Psoas muscle (tissue), 8 donors: ENCODE measurements around the gene GHR. TPM values are rescaled to one million over a fixed set of nuclear protein-coding genes. Genes with fewer than 3 reads are reported as not detected.
A peak's percentile ranks its signal among the peaks of the same experiment; 100 is the strongest.

Source experiments
- ATAC-seq, 4 donors: fragments of 200-7000 bp; cut with Tn5 transposase; one replicate each; pipeline ENCODE4 v1.9.1; 2020; ENCODE audit warnings: moderate library complexity in 3 of 4, mild to moderate bottlenecking in 2 of 4
- DNase-seq, 2 donors: peaks; one replicate each; pipeline ENCODE4 v3.0.0-alpha.2; 2020
- H3K27ac ChIP-seq: fragments of 200-600 bp; one replicate; pipeline ENCODE4 v1.8.0; 2022
- H3K27me3 ChIP-seq, 3 donors: fragments of 200-600 bp in 1 of 3; one replicate each; pipeline versions ENCODE4 v1.6.1 to v1.8.0; 2013 to 2022; ENCODE audit warnings: low read length in 2 of 3, mild to moderate bottlenecking in 2 of 3, moderate library complexity in 1 of 3; ENCODE audit not compliant: insufficient read depth in 3 of 3
- H3K36me3 ChIP-seq, 2 donors: fragments of 200-600 bp in 1 of 2; one replicate each; pipeline versions ENCODE4 v1.6.1 to v1.8.0; 2013 to 2022; ENCODE audit warnings: low read depth in 1 of 2, mild to moderate bottlenecking in 1 of 2, moderate library complexity in 1 of 2; ENCODE audit not compliant: insufficient read depth in 1 of 2
- H3K4me1 ChIP-seq: fragments of 200-600 bp; one replicate; pipeline ENCODE4 v1.8.0; 2022
- H3K4me3 ChIP-seq: fragments of 200-600 bp; one replicate; pipeline ENCODE4 v1.8.0; 2022; ENCODE audit warnings: mild to moderate bottlenecking
- H3K9me3 ChIP-seq: fragments of 200-600 bp; one replicate; pipeline ENCODE4 v1.8.0; 2022
- WGBS, 3 donors: extraction: QIAGEN DNeasy Blood & Tissue Kit; methylation state at CpG; one replicate each; pipeline versions ENCODE4 v1.1.6 to v1.1.7; 2013; 5-methylcytosine and 5-hydroxymethylcytosine counted together
- intact Hi-C, 2 donors: fragments of 100-400 bp; cut with DNase I; formaldehyde crosslinking; loops; one replicate each; pipeline versions ENCODE4 v1.11.0 to v1.14.2; 2022
- polyA plus RNA-seq, 3 donors: library from polyadenylated mRNA; stranded (reverse); fragments of 200-250 nt; gene quantifications; one replicate each; pipeline ENCODE4 v1.2.3, GENCODE V29; 2013
- total RNA-seq, 4 donors: library from RNA; stranded (reverse); fragmentation: NEBNext Ultra II Directional in 2 of 4; extraction: Animal tissue kit (Norgen Biotek cat#: 25700) in 2 of 4; gene quantifications; one replicate each; pipeline versions ENCODE4 v1.2.1 to v1.2.4, GENCODE V29; 2021 to 2023
- TF ChIP-seq, protein P1 (sequence below): fragments of 200-600 bp; IDR thresholded peaks from one replicate; pipeline ENCODE4 v1.8.0; 2022; ENCODE audit warnings: antibody characterized with exemption
- donor health status: healthy with polysubstance abuse.
- donor health status: DM: no; HTN: no; CAD: no; lungs with moderate emphysema.
- donor health status: Bipolar disorder and iron deficiency.
- donor health status: healthy.
- donor health status: DM: yes; HTN: yes; CAD: no.
- donor health status: DM: no; HTN: no; CAD: no.
- donor health status: DM: no; HTN: no; CAD: no.
- donor health status: DM: yes; HTN: yes; CAD: no.

GHR gene
- total and polyA plus RNA-seq, 7 donors = 12.4 to 60.3 (median 32.1) TPM

DNA sequence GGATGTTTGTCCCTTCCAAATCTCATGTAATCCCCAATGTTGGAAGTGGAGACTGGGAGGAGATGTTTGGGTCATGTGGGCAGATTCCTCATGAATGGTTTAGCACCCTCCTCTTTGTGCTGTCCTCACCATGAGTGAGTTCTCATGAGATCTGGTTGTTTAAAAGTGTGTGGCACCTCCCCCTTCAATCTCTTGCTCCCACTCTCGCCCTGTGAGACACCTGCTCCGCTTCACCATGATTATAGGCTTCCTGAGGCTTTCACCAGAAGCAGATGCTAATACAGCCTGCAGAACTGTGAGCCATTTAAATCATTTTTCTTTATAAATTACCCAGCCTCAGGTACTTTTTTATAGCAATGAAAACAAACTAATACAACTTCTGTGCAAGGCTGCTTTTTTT, 206.0 kb downstream of the GHR start:
- intact Hi-C loops = loop anchor here in 1 of 2 donors (10.0 kb wide), 1 partner anchor 46 kb away; no protein-coding TSS in a partner anchor
- DNase-seq = no peak
- H3K4me1 ChIP-seq = peaks cover 17% of the 10 kb centered on the region
- 86 to 94% methylated on average over 2 of the region's 2 CpGs; no CpG with 5 or more reads in 1 of the 3 donors for WGBS, 3 donors
- no peaks in the 10 kb centered on the region for H3K27me3 ChIP-seq
- H3K36me3 ChIP-seq = no peaks in the 10 kb centered on the region
- H3K27ac ChIP-seq = no peak overlapping the region
- H3K9me3 ChIP-seq = no peaks in the 10 kb centered on the region
- TF ChIP-seq, protein P1, sequence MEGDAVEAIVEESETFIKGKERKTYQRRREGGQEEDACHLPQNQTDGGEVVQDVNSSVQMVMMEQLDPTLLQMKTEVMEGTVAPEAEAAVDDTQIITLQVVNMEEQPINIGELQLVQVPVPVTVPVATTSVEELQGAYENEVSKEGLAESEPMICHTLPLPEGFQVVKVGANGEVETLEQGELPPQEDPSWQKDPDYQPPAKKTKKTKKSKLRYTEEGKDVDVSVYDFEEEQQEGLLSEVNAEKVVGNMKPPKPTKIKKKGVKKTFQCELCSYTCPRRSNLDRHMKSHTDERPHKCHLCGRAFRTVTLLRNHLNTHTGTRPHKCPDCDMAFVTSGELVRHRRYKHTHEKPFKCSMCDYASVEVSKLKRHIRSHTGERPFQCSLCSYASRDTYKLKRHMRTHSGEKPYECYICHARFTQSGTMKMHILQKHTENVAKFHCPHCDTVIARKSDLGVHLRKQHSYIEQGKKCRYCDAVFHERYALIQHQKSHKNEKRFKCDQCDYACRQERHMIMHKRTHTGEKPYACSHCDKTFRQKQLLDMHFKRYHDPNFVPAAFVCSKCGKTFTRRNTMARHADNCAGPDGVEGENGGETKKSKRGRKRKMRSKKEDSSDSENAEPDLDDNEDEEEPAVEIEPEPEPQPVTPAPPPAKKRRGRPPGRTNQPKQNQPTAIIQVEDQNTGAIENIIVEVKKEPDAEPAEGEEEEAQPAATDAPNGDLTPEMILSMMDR = no peak
- ATAC-seq = no peak
- H3K4me3 ChIP-seq = no peak overlapping the region

DNA sequence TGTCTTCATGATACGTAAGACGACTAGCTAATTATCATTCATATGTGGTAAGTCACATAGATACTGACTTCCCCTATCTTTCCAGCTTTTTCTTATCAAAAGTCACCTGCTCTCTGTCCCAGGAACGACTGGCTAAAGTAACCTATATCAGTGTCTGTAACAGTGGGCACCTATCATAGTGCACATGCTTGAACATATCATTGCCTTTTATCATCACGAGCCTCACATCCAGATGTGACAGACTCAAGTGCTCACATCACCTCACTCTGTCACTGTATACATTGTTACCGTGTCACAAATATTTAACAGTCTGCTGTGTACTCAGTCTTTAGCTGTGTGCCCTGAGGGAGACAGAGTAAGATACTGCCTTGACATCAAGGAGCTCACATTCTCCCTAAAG, 208.0 kb downstream of the GHR start:
- DNase-seq (no peak), ATAC-seq (peak in 2 of 4 donors; percentile 26 to 33)
- H3K36me3 ChIP-seq = no peaks in the 10 kb centered on the region
- no peaks in the 10 kb centered on the region for H3K27me3 ChIP-seq
- H3K27ac ChIP-seq = no peak overlapping the region
- H3K4me1 ChIP-seq = peaks cover 17% of the 10 kb centered on the region
- H3K4me3 ChIP-seq = no peak overlapping the region
- no peaks in the 10 kb centered on the region for H3K9me3 ChIP-seq
- TF ChIP-seq, protein P1 = no peak
- WGBS, 3 donors = 67 to 74% (median 69%) methylated on average over 5 of the region's 5 CpGs
- intact Hi-C loops = no loop called here

DNA sequence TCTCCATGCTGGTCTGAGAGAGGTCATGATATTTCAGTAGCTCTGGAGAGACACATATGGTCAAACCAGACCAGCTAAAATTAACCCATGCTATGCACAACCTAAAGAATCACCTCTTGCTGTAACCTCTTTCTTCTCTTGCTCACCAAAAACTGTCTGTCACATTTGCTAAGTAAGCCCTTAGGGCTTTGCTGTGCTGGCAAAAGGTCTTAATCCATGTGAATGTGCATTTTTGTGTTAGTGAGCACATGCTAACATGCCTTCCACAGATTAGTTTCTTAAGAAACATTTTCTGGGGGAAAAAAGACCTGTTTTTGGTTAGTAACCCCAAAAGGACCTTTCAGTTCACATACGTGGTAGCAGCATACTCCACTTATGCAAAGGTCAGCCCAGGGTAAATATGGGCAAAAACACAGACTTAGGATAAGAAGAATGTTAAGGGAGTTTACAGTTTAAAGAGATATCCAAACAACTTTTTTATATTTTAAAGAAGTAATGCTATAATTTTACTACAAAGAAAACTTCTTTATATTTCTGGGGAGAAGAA, 209.2 kb downstream of the GHR start:
- intact Hi-C loops = no loop called here
- TF ChIP-seq, protein P1 = no peak
- 28 to 56% (median 43%) methylated on average over 1 of the region's 1 CpG for WGBS, 3 donors
- ATAC-seq (peak in 2 of 4 donors; percentile 26 to 32), DNase-seq (no peak)
- H3K36me3 ChIP-seq = no peaks in the 10 kb centered on the region
- H3K4me3 ChIP-seq = no peak overlapping the region
- H3K27ac ChIP-seq = no peak overlapping the region
- peaks cover 13% of the 10 kb centered on the region for H3K4me1 ChIP-seq
- no peaks in the 10 kb centered on the region for H3K9me3 ChIP-seq
- H3K27me3 ChIP-seq = no peaks in the 10 kb centered on the region

DNA sequence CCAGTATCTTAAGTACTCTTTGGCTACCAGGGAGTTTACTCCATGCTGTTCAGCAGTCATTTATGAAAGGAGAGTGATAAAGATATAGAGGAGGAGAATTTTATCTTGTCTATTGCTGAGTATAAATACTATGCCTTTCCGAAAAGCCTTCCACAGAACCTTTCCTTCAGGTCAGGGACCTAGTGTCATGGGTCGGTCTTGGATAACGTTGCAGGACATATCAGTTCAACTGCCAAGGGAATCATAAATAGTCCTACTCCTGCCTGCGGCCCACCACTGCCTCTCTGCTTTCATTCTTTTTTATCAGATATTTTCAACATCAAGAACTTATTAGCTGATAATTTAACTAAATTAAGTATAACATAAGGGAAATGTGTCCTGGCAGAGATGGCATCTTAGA, 211.3 kb downstream of the GHR start:
- Histone ChIP-seq H3K27me3 (no peaks in the 10 kb centered on the region), H3K9me3 (no peaks in the 10 kb centered on the region), H3K36me3 (no peaks in the 10 kb centered on the region), H3K4me1 (peaks cover 13% of the 10 kb centered on the region), H3K4me3 (no peak overlapping the region), H3K27ac (no peak overlapping the region)
- no peak for DNase-seq
- 18 to 48% (median 32%) methylated on average over 4 of the region's 4 CpGs for WGBS, 3 donors
- intact Hi-C loops = no loop called here
- TF ChIP-seq, protein P1 = no peak
- peak in 3 of 4 donors; percentile 33 to 52 (median 42) for ATAC-seq

DNA sequence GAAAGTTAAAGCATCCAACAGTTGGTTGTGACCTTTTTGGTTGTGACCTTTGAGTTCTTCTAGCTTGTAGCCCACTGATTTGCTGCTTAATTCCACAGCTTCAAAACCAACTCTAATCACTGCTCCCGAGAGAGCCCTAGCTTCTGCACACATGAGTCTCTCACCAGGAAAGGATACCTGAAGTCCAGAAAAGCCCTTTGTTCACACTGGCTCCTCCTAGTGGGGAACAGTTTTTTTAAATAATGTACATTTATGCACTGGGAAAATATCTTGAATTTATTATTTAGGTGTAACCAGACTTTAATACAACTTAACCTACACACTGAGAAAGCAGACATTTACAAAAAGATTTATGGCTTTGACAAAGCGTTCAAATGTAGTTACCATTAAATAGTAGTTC, 213.2 kb downstream of the GHR start:
- intact Hi-C loops = no loop called here
- no peak for ATAC-seq
- no peaks in the 10 kb centered on the region for H3K9me3 ChIP-seq
- no peak overlapping the region for H3K4me3 ChIP-seq
- TF ChIP-seq, protein P1 = no peak
- H3K36me3 ChIP-seq = no peaks in the 10 kb centered on the region
- no peaks in the 10 kb centered on the region for H3K27me3 ChIP-seq
- DNase-seq = no peak
- peaks cover 13% of the 10 kb centered on the region for H3K4me1 ChIP-seq
- WGBS, 3 donors = 70 to 89% (median 79%) methylated on average over 2 of the region's 2 CpGs
- H3K27ac ChIP-seq = no peak overlapping the region
